GM19239 (cell line): ENCODE data around the gene AIFM3.

Experiments
- DNase-seq: peaks from one replicate; pipeline ENCODE4 v3.0.0; 2011; ENCODE audit warnings: low spot score; ENCODE audit not compliant: insufficient read length
- FAIRE-seq: peaks from 2 replicates; lab custom pipeline; 2011; peaks lifted over from hg19 to GRCh38; lab: Jason Lieb, UNC

Gene AIFM3

DNA sequence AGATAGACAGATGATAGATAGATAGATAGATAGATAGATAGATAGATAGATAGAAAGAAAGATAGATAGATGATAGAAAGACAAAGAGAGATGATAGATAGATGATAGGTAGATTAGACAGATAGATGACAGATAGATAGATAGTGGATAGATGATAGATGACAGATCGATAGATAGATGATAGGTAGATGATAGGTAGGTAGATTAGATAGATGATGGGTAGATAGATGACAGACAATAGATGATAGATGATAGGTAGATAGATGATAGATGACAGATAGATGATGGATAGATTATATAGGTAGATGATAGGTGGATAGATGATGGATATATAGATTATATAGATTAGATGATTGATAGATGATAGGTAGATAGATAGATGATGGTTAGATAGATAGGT lies 19.3 kb downstream of the AIFM3 start:
- DNase-seq (no peak), FAIRE-seq (no peak)

DNA sequence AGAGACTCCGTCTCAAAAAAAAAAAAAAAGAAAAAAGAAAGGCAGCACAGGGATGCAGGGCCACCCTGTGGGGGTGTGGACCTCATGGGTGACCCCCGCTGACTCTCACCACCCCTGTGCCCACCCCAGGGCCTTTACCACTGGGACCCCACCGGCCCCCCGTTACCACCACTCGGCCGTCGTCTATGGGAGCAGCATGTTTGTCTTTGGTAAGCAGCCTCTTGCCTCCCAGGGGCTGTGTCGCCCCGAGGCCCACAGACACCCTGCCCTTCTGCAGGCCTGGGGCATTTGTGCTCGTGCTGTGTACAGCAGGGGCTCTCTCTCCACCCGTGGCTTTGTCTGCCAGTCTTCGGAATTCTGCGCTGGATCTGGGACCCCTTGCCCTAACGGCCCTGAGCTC lies 20.3 kb downstream of the AIFM3 start:
- no peak for FAIRE-seq

DNA sequence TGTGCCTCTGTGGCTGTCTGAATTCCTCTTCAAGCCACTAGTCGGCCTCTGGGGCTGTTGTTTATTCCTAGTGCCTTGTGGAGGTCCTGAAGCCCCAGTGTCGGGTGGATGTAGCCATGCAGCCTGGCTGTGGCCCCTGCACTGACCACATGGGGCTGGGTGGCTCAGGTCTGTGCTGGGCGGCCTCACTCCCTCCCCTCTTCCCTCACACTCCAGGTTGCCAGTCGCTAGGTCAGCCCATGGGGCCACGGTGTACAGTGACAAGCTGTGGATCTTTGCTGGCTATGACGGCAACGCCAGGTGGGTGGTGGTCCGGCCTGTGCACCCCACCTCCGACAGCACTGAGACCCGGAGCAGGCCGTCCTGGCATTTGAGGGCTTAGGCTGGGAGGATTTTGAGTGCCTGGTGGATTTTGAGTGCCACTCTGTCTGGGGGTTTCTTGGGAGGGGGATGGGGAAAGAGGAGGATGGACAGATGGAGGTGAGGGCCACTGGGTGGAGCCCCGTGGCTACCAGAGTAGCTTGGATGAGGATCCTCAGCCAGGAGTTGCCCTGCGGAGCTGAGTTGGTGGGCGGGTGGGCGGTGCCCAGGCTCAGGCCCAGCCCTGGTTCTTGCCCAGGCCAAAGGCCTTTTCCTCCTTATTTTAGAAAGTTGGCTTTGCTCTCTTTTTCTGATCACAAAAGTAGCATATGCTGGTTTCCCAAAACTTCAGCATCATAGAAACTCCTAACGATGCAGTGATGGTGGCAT lies 21.7 kb downstream of the AIFM3 start:
- FAIRE-seq (no peak), DNase-seq (no peak)

More for the DNA sequence above, 20.3 kb downstream of the AIFM3 start:
- no peak for DNase-seq

DNA sequence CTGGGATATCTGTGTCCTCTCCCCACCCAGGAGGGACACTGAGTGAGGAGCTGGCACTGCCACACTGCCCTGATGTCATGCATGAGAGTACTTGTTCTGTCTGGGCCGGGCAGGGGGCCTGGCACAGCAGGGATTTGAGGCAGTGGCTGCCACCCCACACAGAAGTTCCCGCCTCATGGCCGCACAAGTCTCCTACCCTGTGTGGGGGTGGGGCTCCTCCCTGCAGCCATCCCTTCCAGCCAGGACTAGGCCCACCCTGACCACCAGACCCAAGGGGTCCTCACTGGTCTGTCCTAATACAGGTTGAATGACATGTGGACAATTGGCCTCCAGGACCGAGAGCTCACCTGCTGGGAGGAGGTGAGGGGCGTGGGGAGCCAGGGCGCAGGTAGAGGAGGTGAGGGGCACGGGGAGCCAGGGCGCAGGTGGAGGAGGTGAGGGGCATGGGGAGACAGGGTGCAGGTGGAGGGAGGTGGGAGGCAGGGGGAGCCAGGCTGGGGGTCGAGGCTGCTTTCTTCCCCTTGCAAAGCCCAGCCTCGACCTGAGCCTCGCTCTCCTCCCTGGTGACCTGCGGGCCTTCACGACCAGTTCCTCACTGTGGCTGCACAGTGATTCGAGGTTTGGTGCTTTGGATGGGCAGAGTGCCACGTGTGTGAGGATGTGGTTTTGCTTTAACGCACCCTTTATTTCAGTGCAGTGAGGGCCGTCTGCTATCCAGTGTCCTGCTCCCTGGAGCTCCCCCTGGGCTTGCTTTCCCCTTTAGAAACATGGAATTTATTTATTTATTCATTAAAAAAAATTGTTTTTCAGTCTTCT lies 22.5 kb downstream of the AIFM3 start:
- DNase-seq (no peak), FAIRE-seq (no peak)

DNA sequence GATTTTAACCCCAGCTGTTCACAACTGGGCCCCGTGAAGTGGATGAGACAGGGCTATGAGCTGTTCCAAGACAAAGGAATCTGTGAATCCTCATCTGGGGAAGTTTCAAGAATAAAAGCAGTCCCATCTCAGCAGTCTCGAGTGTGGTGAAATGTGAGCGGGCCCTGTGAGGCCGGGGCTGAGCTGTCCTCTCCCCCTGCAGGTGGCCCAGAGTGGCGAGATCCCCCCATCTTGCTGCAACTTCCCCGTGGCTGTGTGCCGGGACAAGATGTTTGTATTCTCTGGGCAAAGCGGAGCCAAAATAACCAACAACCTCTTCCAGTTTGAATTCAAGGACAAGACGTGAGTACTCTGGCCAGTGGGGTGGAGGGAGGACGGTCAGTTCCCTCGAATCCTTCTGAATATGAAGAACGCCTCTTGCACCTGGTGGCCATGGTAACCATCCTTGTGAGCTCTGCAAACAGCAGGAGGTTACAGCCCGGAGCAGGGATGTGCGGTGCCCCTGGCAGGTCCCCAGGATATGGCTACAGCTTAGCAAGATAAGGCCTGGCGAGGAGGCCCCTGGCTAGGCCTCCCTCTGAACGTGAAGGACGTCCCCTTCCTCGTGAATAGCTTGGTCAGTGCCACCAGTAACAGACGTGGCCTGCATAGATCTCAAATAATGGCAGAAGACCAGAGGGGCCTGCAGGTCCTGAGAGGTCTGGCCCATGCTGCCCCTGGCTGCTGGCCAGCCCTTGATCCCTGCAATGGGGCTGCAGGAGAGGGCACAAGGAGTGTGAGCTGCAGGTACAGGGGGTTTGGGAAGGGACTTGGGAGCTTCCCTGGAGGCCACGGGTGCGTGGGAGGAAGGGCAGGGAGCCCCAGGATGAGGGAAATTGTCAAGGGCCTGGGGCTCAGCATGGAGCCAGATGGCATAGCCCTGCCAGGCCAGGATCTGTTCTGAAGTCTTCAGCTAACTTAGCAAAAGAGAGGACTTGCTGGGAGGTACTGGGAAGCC lies 23.4 kb downstream of the AIFM3 start:
- FAIRE-seq (no peak), DNase-seq (no peak)

DNA sequence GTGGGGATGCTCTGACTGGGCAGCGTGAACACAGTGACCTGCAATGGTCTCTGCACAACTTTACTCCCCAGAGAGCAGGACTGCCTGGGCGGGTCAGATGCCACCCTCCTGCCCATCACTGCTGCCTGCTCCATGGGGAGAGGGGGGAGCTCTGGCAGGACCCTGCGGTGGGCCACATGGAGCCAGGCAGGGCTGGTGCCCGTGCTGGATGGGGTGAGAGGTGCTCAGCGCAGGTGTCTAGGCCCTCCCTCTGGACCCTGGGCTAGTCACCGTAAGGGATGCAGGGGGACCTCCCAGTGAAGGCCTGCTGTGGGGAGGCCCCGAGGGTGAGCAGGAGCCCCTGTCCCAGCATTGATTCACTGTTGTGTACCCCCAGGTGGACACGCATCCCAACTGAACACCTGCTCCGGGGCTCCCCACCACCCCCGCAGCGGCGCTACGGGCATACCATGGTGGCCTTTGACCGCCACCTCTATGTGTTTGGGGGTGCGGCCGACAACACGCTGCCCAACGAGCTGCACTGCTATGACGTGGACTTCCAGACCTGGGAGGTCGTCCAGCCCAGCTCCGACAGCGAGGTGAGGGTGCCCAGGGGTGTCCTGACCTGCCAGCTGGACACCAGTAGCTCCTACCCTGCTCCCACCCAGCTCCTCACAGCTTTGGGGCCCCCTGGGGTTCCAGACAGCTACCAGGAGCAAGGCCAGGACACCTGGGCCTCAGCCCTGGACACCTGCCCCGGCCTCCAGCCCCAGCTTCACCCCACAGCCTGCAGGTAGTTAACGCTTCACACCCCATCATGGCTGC lies 24.4 kb downstream of the AIFM3 start:
- no peak for DNase-seq

DNA sequence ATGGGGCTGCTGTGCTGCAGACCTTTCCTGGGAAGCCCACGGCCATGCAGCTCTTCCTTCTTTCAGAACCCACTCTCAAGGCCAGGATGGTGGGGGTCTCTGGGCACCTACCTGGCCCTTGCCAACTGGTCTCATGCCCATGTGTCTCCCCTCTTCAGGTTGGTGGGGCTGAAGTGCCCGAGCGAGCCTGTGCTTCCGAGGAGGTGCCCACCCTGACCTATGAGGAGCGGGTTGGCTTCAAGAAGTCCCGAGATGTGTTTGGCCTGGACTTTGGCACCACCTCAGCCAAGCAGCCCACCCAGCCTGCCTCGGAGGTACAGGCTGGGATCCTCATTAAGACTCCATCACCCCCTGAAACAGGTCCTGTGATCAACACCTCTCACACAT lies 25.0 kb downstream of the AIFM3 start:
- DNase-seq: no peak
- FAIRE-seq: no peak

More for the DNA sequence above, 24.4 kb downstream of the AIFM3 start:
- no peak for FAIRE-seq

DNA sequence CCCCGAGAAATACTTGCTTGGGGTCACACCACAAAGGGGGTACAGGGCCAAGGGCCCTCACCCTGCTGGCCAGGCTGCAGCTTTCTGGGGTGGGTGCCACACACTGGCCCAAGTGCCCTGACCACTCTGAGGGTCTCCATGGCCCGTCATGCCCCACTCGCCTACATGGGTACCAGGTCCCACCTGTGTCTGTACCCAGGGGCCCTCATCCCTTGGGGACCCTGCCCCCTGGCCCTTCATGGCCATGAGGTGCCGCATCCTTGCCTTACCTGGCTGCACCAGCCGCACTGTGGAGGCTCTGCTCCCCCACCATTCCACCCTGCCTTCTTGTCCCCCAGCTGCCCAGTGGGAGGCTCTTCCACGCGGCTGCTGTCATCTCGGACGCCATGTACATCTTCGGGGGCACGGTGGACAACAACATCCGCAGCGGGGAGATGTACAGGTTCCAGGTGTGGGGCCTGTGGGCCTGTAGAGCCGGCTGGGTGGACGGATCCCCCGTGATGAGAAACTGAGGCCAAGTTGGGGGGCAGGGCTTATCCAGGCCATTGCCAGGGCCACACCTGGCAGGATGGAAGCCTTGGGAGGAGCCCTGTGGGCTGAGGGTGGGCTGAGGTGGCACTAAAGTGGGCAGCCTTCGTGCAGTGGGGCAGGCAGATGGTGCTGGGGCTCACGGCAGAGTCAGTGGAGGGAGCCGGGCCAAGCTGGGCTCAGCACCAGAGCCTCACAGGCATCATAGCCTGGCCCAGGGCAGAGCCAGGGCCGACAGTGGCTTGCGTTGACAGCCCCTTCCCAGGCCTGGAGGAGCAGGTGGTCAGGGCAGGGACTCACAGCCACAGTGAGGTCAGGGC lies 25.6 kb downstream of the AIFM3 start:
- DNase-seq (no peak), FAIRE-seq (no peak)

DNA sequence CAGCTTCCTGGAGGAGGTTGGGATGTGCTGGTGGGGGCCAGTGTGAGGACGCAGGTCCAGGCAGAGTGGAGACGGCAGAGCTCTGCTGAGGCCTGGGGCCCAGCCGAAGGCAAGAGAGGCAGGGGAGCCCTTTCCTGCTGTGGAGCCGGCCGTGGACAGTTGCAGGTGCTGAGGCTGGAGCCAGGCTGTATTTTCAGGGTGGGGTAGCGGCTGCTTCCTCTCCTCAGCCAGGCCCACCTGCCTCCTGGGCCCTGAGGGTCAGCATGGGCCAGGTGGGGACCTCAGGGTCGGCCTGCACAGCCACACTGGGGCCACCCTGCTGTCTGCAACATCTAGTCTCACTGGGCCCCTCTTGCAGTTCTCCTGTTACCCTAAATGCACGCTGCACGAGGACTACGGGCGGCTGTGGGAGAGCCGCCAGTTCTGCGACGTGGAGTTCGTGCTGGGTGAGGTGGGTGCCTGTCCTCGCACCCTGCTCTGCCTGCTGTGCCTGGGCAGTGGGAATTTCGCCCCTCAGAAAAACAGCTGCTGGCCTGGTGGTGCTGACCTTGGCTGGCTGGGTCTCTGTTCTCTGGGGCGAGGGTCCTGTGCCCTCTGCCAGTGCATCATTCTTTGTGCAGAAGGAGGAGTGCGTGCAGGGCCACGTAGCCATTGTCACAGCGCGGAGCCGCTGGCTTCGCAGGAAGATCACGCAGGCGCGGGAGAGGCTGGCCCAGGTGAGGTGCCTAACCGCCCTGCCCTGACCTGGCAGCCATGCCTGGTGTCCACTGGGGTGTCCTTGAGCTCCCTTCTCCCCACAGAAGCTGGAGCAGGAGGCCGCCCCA lies 26.5 kb downstream of the AIFM3 start:
- no peak for DNase-seq
- FAIRE-seq: no peak

DNA sequence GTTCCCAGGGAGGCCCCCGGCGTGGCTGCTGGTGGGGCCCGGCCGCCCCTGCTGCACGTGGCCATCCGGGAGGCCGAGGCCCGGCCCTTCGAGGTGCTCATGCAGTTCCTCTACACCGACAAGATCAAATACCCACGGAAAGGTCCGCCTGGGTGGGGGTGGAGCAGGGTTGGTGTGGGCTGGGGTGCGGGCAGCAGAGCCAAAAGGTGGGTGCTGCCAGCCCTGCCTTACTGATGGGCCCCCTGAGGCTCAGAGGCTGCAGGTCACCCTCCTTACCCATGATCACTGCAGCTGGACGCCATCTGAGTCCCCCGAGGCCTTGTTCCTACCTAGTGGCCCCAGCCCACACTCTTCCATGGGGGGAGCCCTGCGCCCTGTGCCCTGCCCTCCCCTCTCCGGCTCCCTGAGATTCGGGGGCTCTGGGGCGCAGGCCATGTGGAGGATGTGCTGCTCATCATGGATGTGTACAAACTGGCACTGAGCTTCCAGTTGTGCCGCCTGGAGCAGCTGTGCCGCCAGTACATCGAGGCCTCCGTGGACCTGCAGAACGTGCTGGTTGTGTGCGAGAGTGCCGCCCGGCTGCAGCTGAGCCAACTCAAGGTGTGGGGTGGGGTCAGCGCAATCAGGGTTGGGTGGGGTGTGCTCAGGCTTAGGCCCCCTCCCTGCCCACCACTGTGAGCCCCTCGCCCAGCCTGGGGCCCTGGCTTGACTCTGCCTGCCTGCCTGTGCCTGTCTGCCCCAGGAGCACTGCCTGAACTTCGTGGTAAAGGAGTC lies 27.3 kb downstream of the AIFM3 start:
- DNase-seq (no peak), FAIRE-seq (no peak)

DNA sequence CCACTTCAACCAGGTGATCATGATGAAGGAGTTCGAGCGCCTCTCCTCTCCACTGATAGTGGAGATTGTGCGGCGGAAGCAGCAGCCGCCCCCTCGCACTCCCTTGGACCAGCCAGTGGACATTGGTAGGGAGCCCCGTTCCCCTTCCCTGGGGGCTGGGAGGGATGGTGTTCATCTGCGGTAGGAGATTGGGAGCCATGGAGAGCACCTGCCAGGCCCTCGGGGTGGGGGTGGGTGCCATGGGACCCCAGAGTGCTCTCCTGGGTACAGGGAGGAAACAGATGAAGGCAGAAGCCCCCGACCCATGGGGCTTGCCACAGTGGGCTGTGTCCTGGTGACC lies 27.8 kb downstream of the AIFM3 start:
- DNase-seq (no peak), FAIRE-seq (no peak)

DNA sequence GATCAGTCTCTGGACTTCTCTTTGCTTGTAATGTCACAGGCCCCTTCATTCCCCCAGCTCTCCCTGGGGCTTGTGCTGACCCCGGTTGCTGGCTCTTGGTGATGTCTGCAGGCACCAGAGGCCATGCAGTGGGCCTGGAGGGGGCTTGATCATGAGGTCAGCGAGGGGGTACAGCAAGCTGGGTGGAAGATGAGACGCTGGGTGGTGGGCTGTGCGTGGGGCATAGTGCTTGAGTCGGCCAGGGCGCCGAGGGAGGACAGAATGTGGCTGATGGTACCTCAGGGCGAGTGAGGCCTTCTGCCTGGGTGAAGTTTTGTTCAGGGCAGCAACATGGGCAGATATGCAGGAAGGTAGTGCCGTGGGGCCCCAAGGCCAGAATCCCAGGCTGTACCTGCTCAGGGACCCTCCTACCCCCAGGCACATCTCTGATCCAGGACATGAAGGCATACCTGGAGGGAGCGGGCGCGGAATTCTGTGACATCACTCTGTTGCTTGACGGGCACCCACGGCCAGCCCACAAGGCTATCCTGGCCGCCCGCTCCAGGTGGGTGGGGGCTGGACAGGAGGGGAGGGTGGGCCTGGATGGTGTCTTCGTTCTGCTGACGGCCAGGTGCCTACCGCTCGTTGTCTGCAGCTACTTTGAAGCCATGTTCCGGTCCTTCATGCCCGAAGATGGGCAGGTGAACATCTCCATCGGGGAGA lies 28.4 kb downstream of the AIFM3 start:
- no peak for FAIRE-seq
- no peak for DNase-seq

DNA sequence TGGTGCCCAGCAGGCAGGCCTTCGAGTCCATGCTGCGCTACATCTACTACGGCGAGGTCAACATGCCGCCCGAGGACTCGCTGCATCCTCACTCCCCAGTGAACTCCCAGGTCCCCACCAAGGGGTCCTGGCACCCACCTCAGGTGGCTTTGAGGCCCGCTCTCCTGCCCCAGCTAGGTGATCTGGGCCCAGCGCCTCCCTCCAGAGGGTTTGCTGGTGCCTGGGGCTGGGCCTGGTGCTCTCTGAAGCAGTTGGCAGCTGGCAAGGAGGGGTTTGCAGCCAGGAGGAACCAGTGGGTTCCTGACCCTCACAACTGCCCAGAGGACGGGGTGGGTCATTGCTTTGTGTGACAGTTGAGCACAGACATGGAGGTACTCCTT lies 29.0 kb downstream of the AIFM3 start:
- FAIRE-seq (no peak), DNase-seq (no peak)

DNA sequence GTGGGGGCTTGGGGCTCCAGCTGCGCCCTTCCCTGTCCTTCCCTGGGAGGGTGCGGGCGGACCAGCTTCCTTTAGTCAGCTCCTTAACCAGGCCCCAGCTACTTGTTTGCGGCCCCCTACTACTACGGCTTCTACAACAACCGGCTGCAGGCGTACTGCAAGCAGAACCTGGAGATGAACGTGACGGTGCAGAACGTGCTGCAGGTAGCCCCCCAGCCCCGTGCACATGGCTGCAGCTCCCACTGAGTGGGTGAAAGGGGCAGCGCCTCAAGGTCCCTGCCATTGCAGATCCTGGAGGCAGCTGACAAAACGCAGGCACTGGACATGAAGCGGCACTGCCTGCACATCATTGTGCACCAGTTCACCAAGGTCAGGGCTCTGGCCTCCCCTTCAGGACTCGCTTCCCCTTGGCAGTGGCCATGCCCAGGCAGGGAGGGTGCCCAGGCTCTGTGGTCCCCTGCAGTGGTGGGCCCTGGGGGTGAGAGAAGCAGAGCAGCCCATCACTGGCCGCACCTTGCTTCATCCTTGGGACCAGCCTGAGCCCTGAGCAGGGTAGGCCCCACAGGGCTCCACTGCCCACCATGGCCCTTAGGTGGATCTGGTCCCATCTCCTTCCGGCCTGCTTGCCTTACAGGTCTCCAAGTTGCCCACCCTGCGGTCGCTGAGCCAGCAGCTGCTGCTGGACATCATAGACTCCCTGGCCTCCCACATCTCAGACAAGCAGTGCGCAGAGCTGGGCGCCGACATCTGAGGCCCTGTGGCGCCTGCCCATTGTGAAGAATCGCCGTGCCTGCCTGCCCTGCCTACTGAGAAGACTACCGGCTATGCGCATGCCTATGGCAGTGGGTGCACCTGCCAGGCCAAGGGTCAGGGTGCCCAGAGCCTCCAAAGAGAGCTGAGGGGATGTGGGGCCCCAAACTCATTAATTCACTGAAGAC lies 29.8 kb downstream of the AIFM3 start:
- FAIRE-seq: no peak
- no peak for DNase-seq

DNA sequence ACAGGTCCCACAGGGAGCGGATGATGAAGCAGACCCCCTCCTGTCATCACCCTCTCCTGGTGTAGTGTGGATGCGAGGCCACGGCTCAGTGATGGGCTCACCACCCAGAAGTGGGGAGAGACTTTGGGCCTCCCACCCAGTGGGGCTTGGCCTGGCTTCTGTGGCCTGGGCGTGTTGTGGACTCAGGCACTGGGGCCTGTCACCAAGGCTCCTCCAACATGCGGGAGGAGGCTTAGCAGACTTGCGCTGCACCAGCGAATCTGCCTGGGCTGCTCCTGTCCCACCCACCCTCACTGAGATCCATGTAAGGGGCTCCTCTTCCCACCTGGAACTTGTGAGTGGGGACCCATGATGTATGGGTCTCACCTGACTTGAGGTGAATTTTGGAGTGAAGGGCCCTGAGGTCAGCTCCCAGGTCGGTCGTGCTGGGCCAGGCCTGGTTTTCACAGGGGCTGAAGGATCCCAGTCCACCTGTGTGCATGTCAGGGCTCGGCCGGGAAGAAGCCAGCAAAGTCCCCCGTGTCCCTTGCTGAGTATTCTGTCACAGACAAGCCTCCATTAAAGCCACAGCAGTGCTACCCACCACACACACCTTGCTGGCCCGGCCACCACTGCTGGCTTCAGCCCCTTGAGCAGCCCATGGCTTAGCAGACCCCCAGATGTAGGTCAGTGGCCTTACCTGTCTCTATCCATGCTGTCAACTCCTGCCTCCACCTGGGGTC lies 30.6 kb downstream of the AIFM3 start:
- FAIRE-seq: no peak
- no peak for DNase-seq
